ENCODE results near the gene PTMA.
A peak's percentile ranks its signal among the peaks of the same experiment; 100 is the strongest.

Gene PTMA

GRCh38 chr2:231715988-231716616 lies 7.8 kb downstream of the PTMA start:
- Histone ChIP-seq H3K27me3 (ENCODE audit: low read depth, low read length) (no peaks in the 10 kb centered on the region), H3K9ac (ENCODE audit: low read length) (no peak overlapping the region), H3K4me2 (ENCODE audit: low read length) (no peak overlapping the region), H3K4me3 (ENCODE audit: low read length) (no peak overlapping the region), H2AFZ (ENCODE audit: low read depth, low read length) (no peak overlapping the region), H3K79me2 (ENCODE audit: low read length) (peaks cover 23% of the 10 kb centered on the region), H3K36me3 (replicated peaks; ENCODE audit: low read depth, low read length) (peaks cover 24% of the 10 kb centered on the region), H3K9me3 (ENCODE audit: insufficient read depth, low read length) (no peaks in the 10 kb centered on the region), H4K20me1 (ENCODE audit: insufficient read depth, low read length) (peaks cover 28% of the 10 kb centered on the region), H3K4me1 (ENCODE audit: low read length) (peaks cover 42% of the 10 kb centered on the region), H3K27ac (ENCODE audit: low read length) (peak overlapping the region; percentile 69; the same call in 1 of the 2 replicates)
- TF ChIP-seq, protein P1, sequence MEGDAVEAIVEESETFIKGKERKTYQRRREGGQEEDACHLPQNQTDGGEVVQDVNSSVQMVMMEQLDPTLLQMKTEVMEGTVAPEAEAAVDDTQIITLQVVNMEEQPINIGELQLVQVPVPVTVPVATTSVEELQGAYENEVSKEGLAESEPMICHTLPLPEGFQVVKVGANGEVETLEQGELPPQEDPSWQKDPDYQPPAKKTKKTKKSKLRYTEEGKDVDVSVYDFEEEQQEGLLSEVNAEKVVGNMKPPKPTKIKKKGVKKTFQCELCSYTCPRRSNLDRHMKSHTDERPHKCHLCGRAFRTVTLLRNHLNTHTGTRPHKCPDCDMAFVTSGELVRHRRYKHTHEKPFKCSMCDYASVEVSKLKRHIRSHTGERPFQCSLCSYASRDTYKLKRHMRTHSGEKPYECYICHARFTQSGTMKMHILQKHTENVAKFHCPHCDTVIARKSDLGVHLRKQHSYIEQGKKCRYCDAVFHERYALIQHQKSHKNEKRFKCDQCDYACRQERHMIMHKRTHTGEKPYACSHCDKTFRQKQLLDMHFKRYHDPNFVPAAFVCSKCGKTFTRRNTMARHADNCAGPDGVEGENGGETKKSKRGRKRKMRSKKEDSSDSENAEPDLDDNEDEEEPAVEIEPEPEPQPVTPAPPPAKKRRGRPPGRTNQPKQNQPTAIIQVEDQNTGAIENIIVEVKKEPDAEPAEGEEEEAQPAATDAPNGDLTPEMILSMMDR (IDR thresholded peaks at IDR 0.05; ENCODE audit: low read depth, low read length) = no peak
- TF ChIP-seq EZH2phosphoT487 (IDR thresholded peaks at IDR 0.05; ENCODE audit: low read depth) = no peak

DNA sequence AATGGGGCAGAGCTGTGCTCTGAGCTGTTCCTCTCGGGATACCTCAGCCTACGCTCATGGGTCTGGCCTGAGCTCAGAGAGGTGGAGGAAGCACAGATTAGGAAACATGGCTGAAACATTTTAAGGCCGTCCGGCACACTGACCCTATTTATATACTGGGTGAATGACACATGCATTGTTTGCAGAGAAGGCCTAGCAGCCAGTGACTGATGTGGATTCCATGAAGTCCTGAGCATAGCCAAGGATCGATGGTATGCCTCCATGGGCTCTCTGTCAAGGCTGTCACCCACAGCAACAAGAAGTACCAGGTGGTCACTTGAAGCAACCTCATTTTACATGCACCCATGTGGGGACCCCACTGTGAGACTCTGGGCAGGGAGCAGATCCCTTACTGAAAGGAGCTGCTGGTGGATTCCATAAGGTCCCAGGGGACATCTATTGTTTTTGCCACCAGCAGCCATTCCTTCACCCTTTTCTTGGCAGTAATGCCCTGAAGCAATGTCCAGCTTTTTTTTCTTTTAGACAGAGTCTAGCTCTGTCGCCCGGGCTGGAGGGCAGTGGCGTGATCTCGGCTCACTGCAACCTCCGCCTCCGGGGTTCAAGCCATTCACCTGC lies 8.4 kb downstream of the PTMA start:
- no peak overlapping the region for H3K4me3 ChIP-seq (ENCODE audit: low read length)
- no peak for TF ChIP-seq EZH2phosphoT487 (IDR thresholded peaks at IDR 0.05; ENCODE audit: low read depth)
- TF ChIP-seq, protein P1 (IDR thresholded peaks at IDR 0.05; ENCODE audit: low read depth, low read length) = no peak
- H4K20me1 ChIP-seq (ENCODE audit: insufficient read depth, low read length) = peaks cover 22% of the 10 kb centered on the region
- peak overlapping the region; percentile 69 for H3K27ac ChIP-seq (ENCODE audit: low read length)
- H3K36me3 ChIP-seq (replicated peaks; ENCODE audit: low read depth, low read length) = peaks cover 17% of the 10 kb centered on the region
- peaks cover 17% of the 10 kb centered on the region for H3K79me2 ChIP-seq (ENCODE audit: low read length)
- H3K9ac ChIP-seq (ENCODE audit: low read length) = no peak overlapping the region
- no peak overlapping the region for H2AFZ ChIP-seq (ENCODE audit: low read depth, low read length)
- no peaks in the 10 kb centered on the region for H3K27me3 ChIP-seq (ENCODE audit: low read depth, low read length)
- H3K4me2 ChIP-seq (ENCODE audit: low read length) = no peak overlapping the region
- H3K9me3 ChIP-seq (ENCODE audit: insufficient read depth, low read length) = no peaks in the 10 kb centered on the region
- peaks cover 44% of the 10 kb centered on the region for H3K4me1 ChIP-seq (ENCODE audit: low read length)

DNA sequence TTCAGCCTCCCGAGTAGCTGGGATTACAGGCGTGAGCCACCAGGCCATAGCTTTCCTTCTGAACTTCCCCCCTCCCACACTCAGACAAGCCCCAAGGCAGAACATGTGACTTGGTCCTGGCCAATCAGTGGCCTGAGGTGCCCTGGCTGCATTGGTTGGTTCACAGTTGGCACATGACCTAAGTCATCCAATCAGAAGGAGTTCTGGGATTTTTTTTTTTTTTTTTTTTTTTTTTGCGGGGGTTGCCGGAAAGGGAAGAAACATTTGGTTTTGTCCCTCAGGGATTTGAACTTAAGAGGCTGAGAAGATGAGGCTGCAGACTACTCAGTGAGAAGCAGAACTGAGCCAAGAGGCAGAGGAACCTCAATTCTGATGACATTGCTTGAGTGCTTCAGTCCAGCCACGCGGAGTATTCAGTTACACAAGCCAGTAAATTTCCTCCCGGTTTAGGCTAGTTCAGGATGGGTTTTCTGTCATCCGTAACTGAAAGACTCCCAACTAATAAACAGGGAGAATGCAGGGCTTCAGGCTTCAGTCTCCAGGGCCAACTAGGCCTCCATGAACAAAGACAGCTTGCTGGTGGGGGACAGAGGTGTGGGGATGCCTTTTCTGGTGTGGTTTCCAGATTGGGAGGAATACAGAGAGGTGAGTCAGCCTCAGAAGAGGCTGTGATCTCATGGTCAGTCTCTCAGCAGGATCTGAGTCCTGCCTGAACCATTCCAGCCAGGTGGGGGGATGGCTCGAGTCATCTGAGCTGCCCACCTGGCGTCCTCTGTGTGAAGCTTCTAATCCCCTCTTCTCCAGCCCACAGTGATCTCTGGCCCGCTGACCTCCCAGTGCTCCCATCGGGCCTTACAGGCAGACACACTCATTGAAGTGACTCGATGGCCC lies 9.2 kb downstream of the PTMA start:
- peaks cover 9% of the 10 kb centered on the region for H3K36me3 ChIP-seq (replicated peaks; ENCODE audit: low read depth, low read length)
- peak overlapping the region; percentile 29; the same call in 1 of the 2 replicates for H3K4me3 ChIP-seq (ENCODE audit: low read length)
- peaks cover 40% of the 10 kb centered on the region for H3K4me1 ChIP-seq (ENCODE audit: low read length)
- peaks cover 14% of the 10 kb centered on the region for H4K20me1 ChIP-seq (ENCODE audit: insufficient read depth, low read length)
- H3K27me3 ChIP-seq (ENCODE audit: low read depth, low read length) = no peaks in the 10 kb centered on the region
- no peaks in the 10 kb centered on the region for H3K9me3 ChIP-seq (ENCODE audit: insufficient read depth, low read length)
- H2AFZ ChIP-seq (ENCODE audit: low read depth, low read length) = no peak overlapping the region
- TF ChIP-seq EZH2phosphoT487 (IDR thresholded peaks at IDR 0.05; ENCODE audit: low read depth) = no peak
- TF ChIP-seq, protein P1 (IDR thresholded peaks at IDR 0.05; ENCODE audit: low read depth, low read length) = no peak
- H3K4me2 ChIP-seq (ENCODE audit: low read length) = peak overlapping the region; percentile 25
- peaks cover 9% of the 10 kb centered on the region for H3K79me2 ChIP-seq (ENCODE audit: low read length)
- peak overlapping the region; percentile 69 for H3K27ac ChIP-seq (ENCODE audit: low read length)
- no peak overlapping the region for H3K9ac ChIP-seq (ENCODE audit: low read length)

DNA sequence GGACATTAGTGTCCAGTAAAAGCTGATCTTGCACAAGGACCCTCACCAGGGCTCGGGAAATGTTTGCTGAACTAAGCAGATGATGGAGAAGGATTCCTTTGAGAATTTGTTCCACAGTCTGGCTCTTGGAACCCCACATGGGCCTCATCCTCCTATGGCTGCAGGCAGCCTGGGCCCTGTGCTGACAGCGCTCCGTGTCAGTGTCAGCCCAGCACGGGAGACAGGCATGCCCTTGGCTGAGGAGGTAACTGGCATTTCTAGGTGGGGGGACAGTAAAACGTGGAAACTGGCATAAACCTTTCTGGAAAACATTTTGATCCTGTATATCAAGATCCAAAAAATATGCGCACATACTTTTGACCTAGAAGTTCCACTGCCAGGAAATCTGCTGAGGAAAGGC lies 10.5 kb downstream of the PTMA start:
- H4K20me1 ChIP-seq (ENCODE audit: insufficient read depth, low read length) = peaks cover 8% of the 10 kb centered on the region; the same call in 1 of the 2 replicates
- H3K4me2 ChIP-seq (ENCODE audit: low read length) = no peak overlapping the region
- H3K36me3 ChIP-seq (replicated peaks; ENCODE audit: low read depth, low read length) = peaks cover 5% of the 10 kb centered on the region
- no peak overlapping the region for H2AFZ ChIP-seq (ENCODE audit: low read depth, low read length)
- H3K4me3 ChIP-seq (ENCODE audit: low read length) = no peak overlapping the region
- H3K9ac ChIP-seq (ENCODE audit: low read length) = no peak overlapping the region
- H3K79me2 ChIP-seq (ENCODE audit: low read length) = peaks cover 3% of the 10 kb centered on the region; the same call in 1 of the 2 replicates
- no peaks in the 10 kb centered on the region for H3K9me3 ChIP-seq (ENCODE audit: insufficient read depth, low read length)
- no peaks in the 10 kb centered on the region for H3K27me3 ChIP-seq (ENCODE audit: low read depth, low read length)
- peaks cover 40% of the 10 kb centered on the region for H3K4me1 ChIP-seq (ENCODE audit: low read length)
- no peak overlapping the region for H3K27ac ChIP-seq (ENCODE audit: low read length)
- TF ChIP-seq, protein P1 (IDR thresholded peaks at IDR 0.05; ENCODE audit: low read depth, low read length) = no peak
- no peak for TF ChIP-seq EZH2phosphoT487 (IDR thresholded peaks at IDR 0.05; ENCODE audit: low read depth)

Data from OCI-LY3 (cell line).